ENCODE data around the gene RASSF1. TPM values are rescaled to one million over a fixed set of nuclear protein-coding genes. Genes with fewer than 3 reads are reported as not detected.

The RASSF1 gene
- total RNA-seq, 2 experiments from 2014 or later = 33.0 to 36.0 TPM

GRCh38 chr3:50373146-50374051, 32.8 kb upstream of the RASSF1 start:
- H3K4me2 ChIP-seq (ENCODE audit: low read length) = no peak overlapping the region
- H3K9me3 ChIP-seq (ENCODE audit: low read length) = no peaks in the 10 kb centered on the region
- no peaks in the 10 kb centered on the region for H4K20me1 ChIP-seq (ENCODE audit: insufficient read depth, low read length)
- POLR2A ChIA-PET = no interaction called here
- no peak overlapping the region for H3K27ac ChIP-seq (ENCODE audit: low read depth, low read length, poor library complexity, severe bottlenecking)
- H3K4me1 ChIP-seq (ENCODE audit: insufficient read depth, low read length, poor library complexity, severe bottlenecking) = no peaks in the 10 kb centered on the region
- DNase-seq (ENCODE audit: low spot score) = no peak
- TF ChIP-seq CTCF (conservative IDR thresholded peaks at IDR 0.05; ENCODE audit: low read length) = no peak
- no peak for TF ChIP-seq EZH2phosphoT487 (IDR thresholded peaks at IDR 0.05; ENCODE audit: borderline replicate concordance, low read depth, low read length)
- H3K4me3 ChIP-seq (ENCODE audit: low read depth, low read length, poor library complexity, severe bottlenecking) = no peak overlapping the region
- intact Hi-C loops (cut with micrococcal nuclease; ENCODE audit: unreplicated experiment) = no loop called here
- no peak overlapping the region for H2AFZ ChIP-seq (ENCODE audit: low read length)
- no peaks in the 10 kb centered on the region for H3K79me2 ChIP-seq (ENCODE audit: insufficient read depth, low read depth, low read length)
- BruUV-seq (replicated peaks) = no TSS peak
- CTCF ChIA-PET (ENCODE audit: unreplicated experiment) = no interaction called here
- no peaks in the 10 kb centered on the region for H3K9me2 ChIP-seq (ENCODE audit: insufficient read depth, low read length)
- no peaks in the 10 kb centered on the region for H3K36me3 ChIP-seq (ENCODE audit: insufficient read depth, low read length)

GRCh38 chr3:50372349-50372748, 31.7 kb upstream of the RASSF1 start:
- no peaks in the 10 kb centered on the region for H3K4me1 ChIP-seq (ENCODE audit: insufficient read depth, low read length, poor library complexity, severe bottlenecking)
- BruUV-seq (replicated peaks) = no TSS peak
- TF ChIP-seq EZH2phosphoT487 (IDR thresholded peaks at IDR 0.05; ENCODE audit: borderline replicate concordance, low read depth, low read length) (no peak), CTCF (conservative IDR thresholded peaks at IDR 0.05; ENCODE audit: low read length) (no peak)
- intact Hi-C loops (cut with micrococcal nuclease; ENCODE audit: unreplicated experiment) = no loop called here
- no peak overlapping the region for H3K4me3 ChIP-seq (ENCODE audit: low read depth, low read length, poor library complexity, severe bottlenecking)
- no peaks in the 10 kb centered on the region for H3K79me2 ChIP-seq (ENCODE audit: insufficient read depth, low read depth, low read length)
- no peaks in the 10 kb centered on the region for H4K20me1 ChIP-seq (ENCODE audit: insufficient read depth, low read length)
- H3K4me2 ChIP-seq (ENCODE audit: low read length) = no peak overlapping the region
- H3K9me3 ChIP-seq (ENCODE audit: low read length) = no peaks in the 10 kb centered on the region
- DNase-seq (ENCODE audit: low spot score) = no peak
- H2AFZ ChIP-seq (ENCODE audit: low read length) = no peak overlapping the region
- H3K36me3 ChIP-seq (ENCODE audit: insufficient read depth, low read length) = no peaks in the 10 kb centered on the region
- H3K9me2 ChIP-seq (ENCODE audit: insufficient read depth, low read length) = no peaks in the 10 kb centered on the region
- no peak overlapping the region for H3K27ac ChIP-seq (ENCODE audit: low read depth, low read length, poor library complexity, severe bottlenecking)
- ChIA-PET POLR2A (no interaction called here), CTCF (ENCODE audit: unreplicated experiment) (no interaction called here)

- no peak overlapping the region for H3K4me3 ChIP-seq (ENCODE audit: low read depth, low read length, poor library complexity, severe bottlenecking)
- no peak for TF ChIP-seq CTCF (conservative IDR thresholded peaks at IDR 0.05; ENCODE audit: low read length)
- TF ChIP-seq EZH2phosphoT487 (IDR thresholded peaks at IDR 0.05; ENCODE audit: borderline replicate concordance, low read depth, low read length) = no peak
- H3K4me2 ChIP-seq (ENCODE audit: low read length) = no peak overlapping the region
- H3K27ac ChIP-seq (ENCODE audit: low read depth, low read length, poor library complexity, severe bottlenecking) = no peak overlapping the region
- CTCF ChIA-PET (ENCODE audit: unreplicated experiment) = no interaction called here
- DNase-seq (ENCODE audit: low spot score) = no peak
- no peaks in the 10 kb centered on the region for H3K79me2 ChIP-seq (ENCODE audit: insufficient read depth, low read depth, low read length)
- H3K4me1 ChIP-seq (ENCODE audit: insufficient read depth, low read length, poor library complexity, severe bottlenecking) = no peaks in the 10 kb centered on the region
- no peak overlapping the region for H2AFZ ChIP-seq (ENCODE audit: low read length)
- BruUV-seq (replicated peaks) = no TSS peak
- H4K20me1 ChIP-seq (ENCODE audit: insufficient read depth, low read length) = no peaks in the 10 kb centered on the region
- H3K9me2 ChIP-seq (ENCODE audit: insufficient read depth, low read length) = no peaks in the 10 kb centered on the region
- POLR2A ChIA-PET = interaction anchor here (0.6 kb wide), 1 partner anchor 10 kb away, joined by 8 read pairs; no protein-coding TSS in a partner anchor
- no peaks in the 10 kb centered on the region for H3K9me3 ChIP-seq (ENCODE audit: low read length)
- intact Hi-C loops (cut with micrococcal nuclease; ENCODE audit: unreplicated experiment) = no loop called here
- H3K36me3 ChIP-seq (ENCODE audit: insufficient read depth, low read length) = no peaks in the 10 kb centered on the region
Observed at GRCh38 chr3:50371133-50371685, 30.6 kb upstream of the RASSF1 start.
